Activated CD4-positive, alpha-beta T cell treated with anti-CD3 and anti-CD28 coated beads for 48 hours (primary cell): ENCODE results near the gene EVC2.
"Not testable (repeated sequence)": the region's sequence is repeated elsewhere in the genome, so short reads cannot be mapped to it uniquely, and the experiment has no call there.

Experiments used
- DNase-seq: peaks from one replicate; pipeline ENCODE4 v3.0.0-alpha.2; 2020

Gene EVC2

DNA sequence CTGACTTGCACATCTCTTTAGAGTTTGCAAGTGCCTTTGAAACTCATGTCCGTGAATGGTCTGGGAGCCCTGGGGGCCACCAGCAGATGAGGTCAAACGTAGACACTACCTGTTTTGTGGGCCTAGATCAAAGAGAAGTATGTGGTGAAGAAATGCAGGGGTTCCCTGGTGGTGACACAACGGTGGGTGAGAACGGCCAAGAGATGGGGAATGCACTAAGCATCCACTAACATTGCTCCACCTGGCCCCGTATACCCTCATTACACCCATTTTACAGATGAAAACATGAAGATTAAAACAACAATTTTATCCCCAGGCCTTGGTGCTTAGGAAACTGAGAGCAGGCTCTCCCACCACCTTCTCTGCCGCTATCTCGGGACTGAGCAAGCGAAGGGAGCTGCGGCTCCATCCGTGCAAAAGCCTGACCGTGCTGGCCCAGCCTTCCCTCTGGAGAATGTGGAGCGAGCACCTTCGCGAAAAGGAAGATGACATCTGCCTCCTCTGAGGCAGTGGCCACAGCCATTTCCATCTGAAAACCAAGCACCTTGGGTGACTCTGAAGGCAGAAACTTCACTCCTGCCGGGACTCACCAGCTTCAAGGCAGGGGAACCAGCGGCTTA lies 91.9 kb downstream of the EVC2 start:
- DNase-seq = no peak

DNA sequence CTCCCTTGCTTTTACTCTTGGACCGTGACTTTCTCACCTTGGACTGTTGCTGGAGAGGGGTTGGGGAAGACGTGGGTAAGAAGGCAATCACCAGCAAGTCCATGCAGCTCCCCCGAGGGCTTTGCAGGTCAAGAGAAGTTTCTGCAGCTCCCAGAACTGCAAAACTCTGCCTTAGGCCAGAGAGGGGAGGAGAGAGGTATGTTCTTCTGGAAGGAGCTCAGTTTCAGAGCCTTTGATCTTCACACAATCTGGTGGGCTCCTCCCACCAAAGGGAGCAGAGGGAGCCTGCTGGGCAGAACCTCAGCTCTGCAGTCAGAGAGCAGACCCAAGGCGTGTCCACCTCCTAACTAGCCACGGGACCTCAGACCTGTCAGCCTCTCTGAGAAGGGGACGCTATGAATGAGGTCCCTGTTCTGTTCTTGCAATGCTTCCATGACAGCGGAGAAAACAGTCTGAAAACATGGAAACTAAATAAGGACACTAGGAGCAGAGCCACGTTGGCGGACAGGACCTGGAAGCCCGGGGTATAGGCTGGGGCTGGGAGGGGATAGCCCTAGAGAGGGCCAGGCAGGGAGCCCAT lies 92.8 kb downstream of the EVC2 start:
- no peak for DNase-seq

DNA sequence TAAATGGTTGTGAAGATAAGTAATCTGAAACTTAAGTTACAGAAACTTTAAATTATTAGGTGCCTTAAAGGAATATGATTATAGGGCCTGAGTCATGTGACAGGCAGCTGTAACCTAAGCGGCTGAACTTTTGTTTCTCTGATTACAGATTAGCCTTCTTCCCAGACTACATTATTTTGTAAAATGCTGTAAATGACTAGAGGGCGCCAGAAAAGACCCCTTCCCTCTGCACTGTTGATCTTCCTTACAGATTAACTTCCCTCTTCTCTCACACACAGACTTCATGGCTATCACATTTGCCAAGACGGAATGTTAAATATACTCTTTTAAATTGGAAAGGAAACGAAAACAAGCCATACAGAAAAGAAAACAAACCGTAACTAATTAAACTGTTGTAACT lies 96.6 kb downstream of the EVC2 start:
- DNase-seq = no peak

DNA sequence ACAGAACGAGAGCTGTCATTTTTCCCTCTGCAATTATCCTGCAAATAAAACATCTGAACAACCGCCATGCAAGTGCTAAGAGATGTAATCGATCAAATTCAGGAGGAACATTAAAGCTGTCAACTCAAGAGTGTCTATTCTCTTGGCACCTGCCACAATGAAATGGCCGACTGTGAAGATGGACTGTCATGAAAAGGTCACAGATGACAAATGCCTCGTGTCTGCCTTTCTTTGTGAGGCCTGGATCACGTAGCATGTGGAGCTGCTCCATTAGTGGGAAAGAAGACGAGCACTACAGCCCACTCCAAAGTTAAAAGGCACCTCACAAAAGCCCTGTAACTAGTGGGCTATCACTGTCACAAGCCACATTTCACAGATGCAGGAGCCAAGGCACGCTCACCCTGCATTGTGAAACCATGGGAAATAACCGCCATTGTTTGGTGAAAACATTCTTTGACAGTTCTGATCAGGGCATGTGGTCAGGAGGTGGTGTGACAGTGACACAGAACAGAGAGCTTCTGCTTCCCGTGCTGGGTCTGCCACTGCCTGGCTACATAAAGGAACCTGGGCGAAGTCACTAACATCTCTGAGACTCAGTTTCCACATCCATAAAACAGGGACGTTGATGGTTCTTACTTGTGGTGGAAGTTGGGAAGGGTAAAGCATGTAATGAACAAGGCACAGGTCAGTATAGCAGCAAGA lies 98.9 kb downstream of the EVC2 start:
- DNase-seq = no peak

DNA sequence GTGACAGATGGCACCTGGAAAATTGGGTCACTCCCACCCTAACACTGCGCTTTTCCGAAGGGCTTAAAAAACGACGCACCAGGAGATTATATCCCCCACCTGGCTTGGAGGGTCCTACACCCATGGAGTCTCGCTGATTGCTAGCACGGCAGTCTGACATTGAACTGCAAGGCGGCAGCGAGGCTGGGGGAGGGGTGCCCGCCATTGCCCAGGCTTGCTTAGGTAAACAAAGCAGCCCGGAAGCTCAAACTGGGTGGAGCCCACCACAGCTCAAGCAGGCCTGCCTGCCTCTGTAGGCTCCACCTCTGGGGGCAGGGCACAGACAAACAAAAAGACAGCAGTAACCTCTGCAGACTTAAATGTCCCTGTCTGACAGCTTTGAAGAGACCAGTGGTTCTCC lies 114.5 kb downstream of the EVC2 start:
- not testable (repeated sequence) for DNase-seq

DNA sequence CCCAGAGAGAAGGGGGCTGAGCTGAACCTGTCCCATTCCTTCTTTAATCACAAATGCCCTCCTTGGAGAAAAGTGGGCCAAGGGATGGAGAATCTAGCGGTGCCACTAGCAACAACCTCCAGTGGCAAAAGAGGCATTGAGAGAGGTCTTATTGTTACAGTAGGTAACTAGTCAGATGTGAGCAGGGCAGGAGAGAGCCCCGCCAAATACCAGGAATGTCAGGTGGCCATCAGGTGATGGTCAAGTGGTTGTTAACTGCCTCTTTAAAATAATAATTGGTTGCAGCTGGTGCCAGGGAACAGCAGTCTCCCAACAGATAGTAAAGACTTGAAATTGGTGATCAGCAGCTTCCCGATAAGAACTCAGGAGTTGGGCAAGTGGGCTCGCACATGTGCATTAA lies 116.1 kb downstream of the EVC2 start:
- no peak for DNase-seq

DNA sequence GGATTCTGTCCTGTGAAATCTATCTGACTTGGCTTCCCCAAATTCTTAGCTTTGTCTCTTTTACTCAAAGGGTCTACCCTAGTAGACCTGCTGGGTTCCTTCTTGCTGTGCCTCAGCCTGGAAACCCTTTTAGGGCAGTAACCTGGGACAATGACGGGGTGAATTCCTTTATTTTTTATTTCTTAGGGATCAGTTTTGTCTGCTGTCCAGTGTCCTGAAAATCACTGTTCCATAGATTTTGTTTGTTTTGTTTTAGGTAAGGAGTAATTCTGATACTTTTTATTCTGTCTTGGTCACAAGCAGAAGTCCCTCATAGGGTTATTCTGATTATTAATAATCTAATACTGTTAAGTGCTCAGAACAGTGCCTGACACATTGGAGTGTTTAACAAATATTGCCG lies 118.9 kb downstream of the EVC2 start:
- no peak for DNase-seq

DNA sequence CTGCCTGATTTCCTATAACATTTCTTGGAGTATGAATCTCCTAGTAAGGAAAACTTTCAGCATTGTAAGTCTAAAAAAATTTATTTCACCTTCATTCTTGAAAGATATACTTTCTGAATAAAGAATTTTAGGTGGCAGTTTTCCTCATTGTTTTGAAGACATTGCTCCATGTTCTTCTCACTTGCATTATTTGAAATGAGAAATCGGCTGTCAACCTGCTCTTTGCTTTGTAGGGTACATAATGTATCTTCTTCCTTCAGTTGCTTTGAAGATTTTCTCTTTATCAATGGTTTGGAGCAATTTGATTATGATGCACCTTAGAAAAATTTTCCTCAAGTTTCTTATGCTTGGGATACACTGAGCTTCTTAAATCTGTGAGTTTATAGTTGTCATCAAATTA lies 120.3 kb downstream of the EVC2 start:
- no peak for DNase-seq

DNA sequence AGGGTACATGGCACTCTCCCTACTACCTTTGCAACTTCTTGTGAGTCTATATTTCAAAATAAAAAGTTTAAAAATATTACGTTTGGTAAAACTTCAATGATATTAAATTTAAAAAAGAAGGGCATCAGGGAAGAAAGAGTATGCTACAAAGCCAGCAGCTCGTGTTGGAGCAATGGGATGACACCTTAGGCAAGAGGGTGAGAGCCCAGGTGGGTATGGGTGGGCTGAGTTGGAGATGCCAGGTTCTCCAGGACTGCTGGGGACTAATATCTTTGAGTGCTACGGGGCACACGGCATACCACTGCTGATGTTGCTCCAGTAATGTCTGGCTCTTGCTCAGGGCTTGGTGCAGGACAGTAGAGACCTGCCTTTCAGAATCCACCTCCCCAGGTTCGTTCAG lies 132.4 kb downstream of the EVC2 start:
- no peak for DNase-seq

DNA sequence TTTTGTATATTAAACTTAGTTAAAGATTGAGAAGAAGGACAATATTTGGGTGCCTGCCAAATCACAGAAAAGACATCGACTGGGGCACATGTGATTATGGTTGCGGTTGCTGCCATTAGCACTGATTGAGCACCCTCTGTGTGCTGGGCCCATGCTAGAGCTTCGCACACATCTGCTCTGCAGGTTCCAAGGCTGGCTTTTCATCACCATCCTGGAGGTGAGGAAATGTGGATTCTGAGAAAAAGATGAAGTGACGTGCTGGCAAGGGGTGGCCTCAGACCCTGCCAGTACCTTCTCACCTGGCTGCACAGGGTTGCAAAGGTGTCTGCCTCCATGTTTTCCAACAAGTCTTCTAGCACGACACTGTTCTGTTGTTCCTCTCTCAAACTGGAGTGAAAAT lies 134.0 kb downstream of the EVC2 start:
- no peak for DNase-seq

DNA sequence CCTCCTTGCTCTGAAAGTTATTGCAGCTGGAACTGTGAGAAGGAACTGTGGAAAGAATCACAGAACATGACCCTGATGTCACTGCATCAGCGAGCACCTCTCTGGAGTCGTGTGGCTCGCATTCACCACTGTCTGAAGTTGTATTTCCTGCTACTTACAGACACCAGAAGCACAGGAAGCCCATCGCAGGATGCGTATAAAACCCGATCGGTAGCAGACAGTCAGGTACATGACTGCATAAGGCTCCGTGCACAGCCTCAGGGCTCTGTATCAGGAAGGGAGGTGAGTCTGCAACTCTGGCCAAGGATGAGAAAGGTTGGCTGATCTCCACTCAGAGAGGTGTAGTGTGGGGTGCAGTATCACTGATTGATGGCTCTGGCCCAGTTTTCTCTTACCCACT lies 134.4 kb downstream of the EVC2 start:
- DNase-seq = no peak

DNA sequence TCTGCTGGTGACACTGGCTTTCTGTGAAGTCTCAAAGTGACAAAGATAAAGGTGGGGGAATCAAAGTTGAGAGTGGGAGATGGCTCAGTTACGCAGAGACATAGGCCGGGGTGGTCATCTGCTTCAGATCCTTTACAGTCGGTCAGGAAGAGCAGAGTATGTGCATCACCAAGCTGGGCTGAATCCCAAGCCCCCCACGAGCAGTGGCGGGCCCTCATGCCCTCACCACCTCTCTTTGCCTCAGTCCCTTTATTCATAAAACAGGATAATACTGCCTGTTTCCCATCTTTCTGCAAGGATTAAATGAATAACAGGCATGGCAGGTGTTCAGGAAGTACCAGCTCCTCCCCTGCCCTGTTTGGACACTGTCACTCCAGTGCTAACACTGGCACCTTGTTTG lies 135.6 kb downstream of the EVC2 start:
- no peak for DNase-seq

DNA sequence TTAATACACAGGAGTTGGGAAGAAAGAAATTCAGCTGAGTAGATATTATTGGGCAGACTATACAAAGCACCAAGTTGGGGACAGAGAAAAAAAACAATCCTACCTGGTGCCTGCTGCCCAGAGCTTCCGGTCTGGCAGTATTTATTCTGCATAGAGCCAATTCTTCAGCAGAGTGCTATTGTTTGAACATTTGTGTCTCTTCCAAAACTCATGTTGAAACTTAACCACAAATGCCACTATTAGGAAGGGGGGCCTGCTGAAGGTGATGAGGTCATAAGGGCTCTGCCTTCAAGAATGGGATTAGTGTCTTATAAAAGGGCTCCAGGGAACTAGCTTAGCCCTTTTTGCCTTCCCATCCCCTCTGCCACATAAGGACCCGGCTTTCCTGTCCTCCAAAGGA lies 136.2 kb downstream of the EVC2 start:
- no peak for DNase-seq

DNA sequence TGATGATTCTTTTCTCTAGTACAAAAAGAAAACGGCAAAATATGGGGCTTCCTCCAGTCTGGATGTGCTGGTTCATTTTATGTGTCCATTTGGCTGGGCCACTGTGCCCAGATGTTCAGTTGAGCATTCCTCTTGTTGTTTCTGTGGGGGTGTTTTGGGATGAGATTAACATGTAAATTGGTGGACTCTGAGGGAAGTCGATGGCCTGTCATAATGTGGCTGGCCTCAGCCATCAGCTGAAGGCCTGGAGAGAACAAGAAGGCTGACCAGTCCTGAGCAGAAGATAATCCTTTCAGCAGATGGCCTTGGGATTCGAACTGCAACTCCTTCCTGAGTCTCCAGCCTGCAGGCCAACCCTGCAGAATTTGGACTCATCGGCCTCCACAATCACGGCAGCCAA lies 136.7 kb downstream of the EVC2 start:
- no peak for DNase-seq

DNA sequence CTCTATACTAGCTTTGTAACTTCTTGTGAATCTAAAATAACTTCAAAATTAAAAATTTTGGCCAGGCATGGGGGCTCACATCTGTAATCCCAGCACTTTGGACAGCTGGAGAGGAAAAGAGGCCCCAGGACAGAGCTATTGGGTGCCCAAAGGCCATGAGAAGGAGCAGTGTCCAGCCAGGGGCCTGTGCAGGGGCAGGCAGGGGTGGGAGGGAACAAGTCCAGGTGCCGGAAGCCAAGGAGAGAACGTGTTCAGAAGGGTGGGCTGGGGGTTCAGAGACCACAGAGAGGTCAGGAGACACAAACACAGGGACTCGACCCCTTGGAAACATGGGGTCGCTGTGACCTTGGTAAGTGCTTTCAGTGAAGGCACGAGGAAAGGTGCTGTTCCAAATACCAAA lies 138.9 kb downstream of the EVC2 start:
- DNase-seq = no peak

DNA sequence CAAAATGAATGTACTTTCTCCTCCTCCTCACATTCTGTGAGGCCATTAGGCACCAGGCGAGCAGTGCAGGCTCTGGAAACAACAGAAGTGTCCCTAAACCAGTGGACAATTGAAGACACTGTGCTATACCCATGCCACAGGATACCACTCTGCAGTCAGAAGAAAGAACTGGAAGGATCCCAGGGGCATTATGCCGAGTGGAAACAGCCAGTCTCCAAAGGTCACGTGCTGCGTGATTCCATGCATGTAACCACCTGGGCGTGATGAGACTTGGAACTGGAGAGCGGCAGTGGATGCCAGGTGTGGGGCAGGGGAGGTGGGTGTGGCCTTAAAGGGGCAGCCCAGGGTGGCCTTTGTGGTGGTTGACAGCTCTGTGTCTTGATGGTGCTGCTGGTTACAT lies 139.4 kb downstream of the EVC2 start:
- DNase-seq = no peak

DNA sequence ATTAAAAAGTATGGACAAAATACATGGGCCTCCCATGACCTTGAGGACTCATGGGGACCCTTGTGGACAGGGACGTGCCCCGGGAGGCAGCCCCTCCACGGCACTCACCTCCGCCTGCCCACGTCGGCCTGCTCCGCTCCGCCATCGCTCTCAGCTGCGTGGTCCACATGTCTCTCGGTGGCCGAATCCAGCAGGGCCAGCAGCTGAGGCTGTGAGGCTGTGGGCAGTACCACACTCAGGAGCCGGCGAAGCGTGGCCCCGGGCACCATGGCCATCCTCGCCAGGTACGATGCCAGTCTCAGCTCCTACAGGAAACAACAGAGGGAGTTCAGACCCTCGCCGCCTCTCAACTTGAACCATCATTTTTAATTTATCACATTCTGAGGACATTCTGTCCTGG lies 140.0 kb downstream of the EVC2 start:
- no peak for DNase-seq

DNA sequence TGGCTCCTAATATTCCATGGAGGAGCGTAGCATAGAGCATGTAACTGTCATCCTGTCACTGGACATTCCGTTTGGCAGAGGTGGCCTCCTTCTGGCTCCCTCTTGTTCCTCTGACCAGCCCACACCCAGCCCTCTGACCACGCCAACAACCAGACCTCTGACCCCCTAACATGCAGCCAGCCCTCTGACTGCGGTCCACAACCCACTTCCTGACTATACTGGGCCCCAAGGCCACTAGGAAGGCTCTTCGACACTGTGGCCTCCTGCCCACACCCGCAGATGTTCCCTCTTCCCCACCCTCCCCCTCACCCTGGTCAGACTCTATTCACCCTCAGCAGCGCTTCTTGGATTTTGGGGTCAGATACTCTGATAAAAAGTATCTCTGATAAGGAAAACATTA lies 141.4 kb downstream of the EVC2 start:
- no peak for DNase-seq

DNA sequence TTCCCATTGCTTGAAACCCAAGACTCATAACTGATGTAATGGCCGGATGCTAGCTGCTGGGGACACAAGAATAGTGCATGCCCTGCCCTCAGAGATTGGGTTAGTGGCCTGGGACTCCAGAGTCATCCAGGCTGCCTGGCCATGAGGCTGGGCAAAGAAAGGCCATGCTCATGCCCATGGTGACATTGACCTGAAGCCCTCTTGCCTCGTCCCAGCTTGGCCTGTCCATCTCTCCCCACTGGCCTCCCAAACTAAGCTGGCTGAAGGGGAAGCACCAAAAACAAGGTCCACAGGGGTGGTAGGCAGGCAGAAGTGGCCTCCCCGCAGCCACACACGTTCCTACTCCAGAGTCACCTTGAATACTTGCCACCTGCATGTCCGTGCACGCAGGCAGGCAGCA lies 141.8 kb downstream of the EVC2 start:
- no peak for DNase-seq

DNA sequence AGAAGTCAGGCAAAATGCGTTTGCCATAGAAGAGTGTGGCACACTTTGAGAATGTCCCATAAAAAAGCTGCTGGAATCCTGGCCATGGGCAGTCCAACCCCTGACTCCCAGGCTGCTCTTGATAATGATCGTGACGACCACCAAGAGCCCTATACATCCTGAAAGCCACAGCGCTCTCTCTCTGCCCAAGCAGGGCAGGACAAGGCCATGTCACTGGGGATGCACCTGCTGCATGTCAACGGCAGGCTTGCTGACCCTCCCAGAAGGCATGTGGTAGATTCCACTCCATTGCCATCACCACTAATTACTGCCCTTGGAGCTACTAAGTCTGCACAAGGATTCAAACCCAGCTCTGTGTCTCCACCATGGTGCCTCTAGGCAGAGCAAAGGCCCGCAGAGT lies 144.5 kb downstream of the EVC2 start:
- no peak for DNase-seq

DNA sequence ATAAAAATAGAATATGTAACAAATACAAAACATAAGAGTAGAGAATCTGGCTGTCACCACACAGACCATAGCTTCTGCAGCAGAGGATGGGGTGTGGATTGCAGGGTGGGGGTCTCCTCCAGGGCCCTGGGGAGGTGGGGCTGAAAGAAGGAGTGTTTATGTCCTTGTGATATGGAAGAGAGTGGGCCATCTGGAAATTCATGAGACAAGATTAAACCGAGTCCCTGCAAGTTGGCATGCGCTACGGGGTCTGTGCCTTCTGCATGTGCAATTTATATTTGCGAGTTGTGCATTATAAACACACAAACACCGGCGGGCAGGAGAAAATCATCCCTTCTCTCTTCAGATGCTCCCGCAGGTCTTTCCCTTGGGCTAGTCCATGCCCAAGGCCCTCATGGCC lies 145.9 kb downstream of the EVC2 start:
- DNase-seq = no peak

DNA sequence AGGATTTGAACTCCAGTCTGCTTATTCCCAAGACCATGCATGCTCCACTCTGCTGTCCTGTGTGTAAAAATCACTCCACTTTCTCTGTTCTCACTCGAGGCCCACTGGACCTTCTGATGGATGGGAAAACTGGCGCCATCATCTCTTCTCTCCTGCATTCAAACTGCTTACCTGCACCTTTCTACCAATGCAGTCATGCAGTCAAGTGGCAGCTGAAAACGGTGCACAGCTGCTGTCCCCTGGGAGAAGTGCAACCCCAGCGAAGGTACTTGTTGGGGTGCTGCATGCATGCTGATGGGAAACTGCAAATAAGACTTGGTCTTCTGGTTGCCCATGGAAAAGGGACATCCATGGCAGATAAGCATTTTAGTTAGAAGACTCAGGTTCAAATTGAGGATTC lies 147.1 kb downstream of the EVC2 start:
- no peak for DNase-seq

DNA sequence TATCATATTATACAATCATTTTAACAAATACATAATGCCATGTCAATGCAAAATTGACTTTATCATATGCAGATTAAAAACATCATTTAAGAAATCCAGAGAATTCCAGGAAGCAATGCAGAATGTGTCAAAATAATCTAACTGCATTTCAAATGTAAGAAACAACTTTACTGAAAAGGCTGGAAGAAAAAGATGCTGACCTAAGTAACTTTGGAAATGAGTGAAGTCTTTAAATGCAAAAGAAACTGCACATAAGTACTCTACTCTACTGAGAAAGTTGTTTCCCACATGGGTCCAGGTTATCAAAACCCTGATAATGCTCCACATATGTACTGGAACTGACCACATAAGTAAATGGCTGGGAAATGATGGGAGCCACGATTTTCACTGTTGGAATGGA lies 149.9 kb downstream of the EVC2 start:
- no peak for DNase-seq

DNA sequence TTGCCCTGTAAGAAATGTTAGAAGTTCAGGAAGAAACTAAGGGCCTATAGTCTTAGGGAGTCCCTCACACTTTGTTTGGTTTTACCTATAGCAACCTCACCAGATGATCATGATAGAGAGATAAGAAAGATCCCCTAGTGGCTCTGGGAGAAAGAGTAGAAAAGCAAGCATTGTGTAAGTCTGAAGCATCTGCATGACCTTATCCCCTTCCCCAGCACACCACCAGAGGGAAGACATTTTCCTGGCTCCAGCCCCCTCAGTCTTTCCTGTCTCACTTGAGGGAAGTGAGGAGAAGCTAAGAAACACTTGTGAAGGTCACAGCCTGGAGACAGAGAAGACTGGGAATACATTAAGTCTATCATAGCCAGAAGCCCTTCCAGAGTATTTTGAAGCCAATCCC lies 154.0 kb downstream of the EVC2 start:
- DNase-seq = no peak

DNA sequence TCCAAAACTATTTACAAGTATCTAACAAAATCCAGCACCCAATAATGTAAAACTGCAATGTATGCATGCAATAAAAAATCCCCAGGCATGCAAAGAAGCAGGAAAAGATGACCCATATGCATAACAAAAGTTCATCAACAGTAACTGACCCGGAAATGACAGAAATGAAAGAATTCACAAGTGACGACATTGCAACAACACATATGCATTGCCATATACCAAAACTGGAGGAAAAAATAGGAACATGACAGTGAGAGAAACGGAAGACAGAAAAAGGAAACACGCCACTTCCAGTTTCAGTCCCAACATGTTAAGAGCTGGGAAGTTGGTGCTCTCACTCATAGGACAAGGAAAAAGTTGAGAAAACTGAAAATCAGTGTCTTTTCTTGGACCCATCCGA lies 154.6 kb downstream of the EVC2 start:
- no peak for DNase-seq
